K562 (cell line): Measurements from ENCODE around the gene TRAPPC12. TPM values are rescaled to one million over a fixed set of nuclear protein-coding genes. Genes with fewer than 3 reads are reported as not detected.

Experiments
- ATAC-seq: fragments of 200-7000 bp; cut with Tn5 transposase; 3 replicates; pipeline ENCODE4 v1.9.1; 2020; ENCODE audit warnings: moderate library complexity
- BruUV-seq: library from RNA; stranded (reverse); fragments of 400-500 nt; replicated peaks from 2 replicates; lab custom pipeline; 2021; lab: Mats Ljungman, UMichigan
- CTCF ChIA-PET: fragments of 300-600 bp; formaldehyde crosslinking; extraction: SDS; loops from one replicate; lab custom pipeline; 2021; ENCODE audit warnings: low intra/inter-chr PET ratio; lab: Yijun Ruan, JAX
- POLR2A ChIA-PET: fragments of 300-600, 350-650 bp; sonication (Branson Sonifier 250); formaldehyde crosslinking; extraction: SDS; loops from one replicate; lab custom pipeline; 2021; ENCODE audit warnings: antibody characterized with exemption, inconsistent platforms; lab: Yijun Ruan, JAX
- DNase-seq, 4 experiments: peaks; one replicate each; pipeline versions ENCODE4 v3.0.0 to v3.0.0-alpha.2; 2011 to 2018; ENCODE audit warnings: low spot score in 3 of 4, mixed read lengths in 3 of 4; ENCODE audit errors: extremely low read depth in 1 of 4
- FAIRE-seq: peaks from 2 replicates; lab custom pipeline; 2011; peaks lifted over from hg19 to GRCh38; lab: Jason Lieb, UNC
- H2AFZ ChIP-seq: 2 replicates; pipeline ENCODE4 v1.6.0; 2011; ENCODE audit warnings: low read depth, low read length, control low read depth, inconsistent platforms
- H3K27ac ChIP-seq: fragments of 200-600 bp; 3 replicates; pipeline ENCODE4 v1.8.0; 2011; ENCODE audit warnings: low read depth, mild to moderate bottlenecking, control low read depth, inconsistent platforms, low read length, moderate library complexity, mixed read lengths; ENCODE audit errors: extremely low read depth
- H3K27me3 ChIP-seq, 2 experiments: fragments of 300-600 bp in 1 of 2; 2 replicates in 1 of 2; 3 replicates in 1 of 2; pipeline versions ENCODE4 v1.6.0 to v1.8.0; 2011; ENCODE audit warnings: inconsistent platforms in 2 of 2, low read length in 2 of 2, mild to moderate bottlenecking in 1 of 2, mixed read lengths in 1 of 2, moderate library complexity in 1 of 2; ENCODE audit not compliant: control insufficient read depth in 2 of 2, insufficient read depth in 2 of 2
- H3K36me3 ChIP-seq: fragments of 300-600 bp; 3 replicates; pipeline ENCODE4 v1.8.0; 2011; ENCODE audit warnings: mild to moderate bottlenecking, low read length, inconsistent platforms; ENCODE audit not compliant: control insufficient read depth, insufficient read depth
- H3K4me1 ChIP-seq, 2 experiments: fragments of 200-600 bp in 1 of 2; replicated peaks in 1 of 2; 2 replicates in 1 of 2; 3 replicates in 1 of 2; pipeline versions ENCODE4 v1.5.1 to v1.8.0; 2011; ENCODE audit warnings: inconsistent platforms in 2 of 2, low read length in 2 of 2, mild to moderate bottlenecking in 1 of 2, mixed read lengths in 1 of 2, moderate library complexity in 1 of 2; ENCODE audit not compliant: control insufficient read depth in 2 of 2, insufficient read depth in 2 of 2
- H3K4me2 ChIP-seq: 2 replicates; pipeline ENCODE4 v1.6.1; 2011; ENCODE audit warnings: low read length, control low read depth, inconsistent platforms, mixed read lengths; ENCODE audit not compliant: insufficient read depth
- H3K4me3 ChIP-seq: fragments of 200-600 bp; sonication (generic), shearing (Covaris generic); 2 replicates; pipeline ENCODE4 v1.5.1; 2016; ENCODE audit warnings: control low read depth, inconsistent platforms
- H3K79me2 ChIP-seq: fragments of 200-600 bp; 3 replicates; pipeline ENCODE4 v1.8.0; 2011; ENCODE audit warnings: low read length, inconsistent platforms; ENCODE audit not compliant: control insufficient read depth, insufficient read depth
- H3K9ac ChIP-seq, 2 experiments: 2 replicates each; pipeline versions ENCODE4 v1.6.0 to v1.6.1; 2011; ENCODE audit warnings: low read depth in 2 of 2, low read length in 2 of 2, control low read depth in 1 of 2, inconsistent platforms in 1 of 2, mild to moderate bottlenecking in 1 of 2, mixed read lengths in 1 of 2; ENCODE audit not compliant: insufficient read depth in 1 of 2
- H3K9me1 ChIP-seq: one replicate; pipeline ENCODE4 v1.6.0; 2011; ENCODE audit warnings: inconsistent platforms, mild to moderate bottlenecking, low read length, moderate library complexity; ENCODE audit not compliant: control insufficient read depth, insufficient read depth
- H3K9me3 ChIP-seq: replicated peaks from 2 replicates; pipeline ENCODE4 v1.5.1; 2011; ENCODE audit warnings: low read depth, low read length, inconsistent platforms; ENCODE audit not compliant: control insufficient read depth, insufficient read depth
- H4K20me1 ChIP-seq: replicated peaks from 2 replicates; pipeline ENCODE4 v1.6.1; 2011; ENCODE audit warnings: low read length, inconsistent platforms, mixed read lengths; ENCODE audit not compliant: control insufficient read depth, insufficient read depth
- EZH2 ChIP-seq: IDR thresholded peaks from 2 replicates; pipeline ENCODE4 v1.6.1; 2012; ENCODE audit warnings: low read depth, mild to moderate bottlenecking, inconsistent platforms, low read length, borderline replicate concordance
- LCOR ChIP-seq: sonication (generic); formaldehyde crosslinking; IDR thresholded peaks from 2 replicates; pipeline ENCODE4 v1.8.0; 2022; ENCODE audit warnings: mild to moderate bottlenecking, missing genetic modification reagents
- SMAD1 ChIP-seq: fragments of 150-350 bp; IDR thresholded peaks from 2 replicates; pipeline ENCODE4 v1.6.1; 2014; ENCODE audit warnings: low read length, low read depth; ENCODE audit not compliant: partially characterized antibody
- WGBS: fragments of 100-300 bp; shearing (Covaris generic); methylation state at CpG from one replicate; pipeline ENCODE4 v1.1.6; 2016; ENCODE audit warnings: low coverage, mixed read lengths; ENCODE audit not compliant: insufficient coverage; ENCODE audit errors: missing lambda C conversion rate; 5-methylcytosine and 5-hydroxymethylcytosine counted together
- in situ Hi-C: fragments of 300-500 bp; cut with MboI; formaldehyde crosslinking; loops from 4 replicates; pipeline ENCODE4 v1.15.0; 2018; ENCODE audit warnings: inconsistent platforms, mixed read lengths
- intact Hi-C: fragments of 100-400 bp; cut with micrococcal nuclease; formaldehyde crosslinking; loops from 2 replicates; pipeline ENCODE4 v1.14.2; 2022
- polyA plus RNA-seq, 8 experiments: library from polyadenylated mRNA; depleted of rRNA in 4 of 8; stranded (reverse) in 5 of 8; unstranded in 3 of 8; fragments of >200 nt; fragmentation: Nextera tagmentation in 2 of 8; fragmentation: Illumina TruSeq in 1 of 8; extraction: Ambion mirVana in 2 of 8; extraction: Trizol in 1 of 8; gene quantifications; 2 replicates each; pipeline versions ENCODE4 v1.2.1 to v1.2.3, GENCODE V29; 2011 to 2014; ENCODE audit warnings: inconsistent platforms in 1 of 8, missing spikeins in 1 of 8
- total RNA-seq, 7 experiments: library from RNA; depleted of rRNA in 6 of 7; stranded (reverse); fragments of >200 nt in 6 of 7; fragmentation: Illumina TruSeq in 2 of 7; extraction: Trizol in 2 of 7; gene quantifications; 2 replicates each; pipeline versions ENCODE4 v1.2.1 to v1.2.3, GENCODE V29; 2011 to 2021; ENCODE audit warnings: low replicate concordance in 1 of 7
- TF ChIP-seq, protein P1 (sequence below): fragments of 450-650 bp; formaldehyde crosslinking; IDR thresholded peaks from 2 replicates; pipeline ENCODE4 v1.4.0; 2022; ENCODE audit warnings: missing genetic modification characterization
- TF ChIP-seq, protein P2 (sequence below): fragments of 250-450 bp; sonication (Bioruptor Pico); IDR thresholded peaks from 2 replicates; pipeline ENCODE4 v1.5.0; 2021; ENCODE audit warnings: mild to moderate bottlenecking, moderate library complexity

Gene TRAPPC12
- total and polyA plus RNA-seq, 9 of the 15 experiments (the other 6 are each of a cell fraction or from before 2014, with no cell fraction given), result 8.0 to 75.2 (median 39.1) TPM

DNA sequence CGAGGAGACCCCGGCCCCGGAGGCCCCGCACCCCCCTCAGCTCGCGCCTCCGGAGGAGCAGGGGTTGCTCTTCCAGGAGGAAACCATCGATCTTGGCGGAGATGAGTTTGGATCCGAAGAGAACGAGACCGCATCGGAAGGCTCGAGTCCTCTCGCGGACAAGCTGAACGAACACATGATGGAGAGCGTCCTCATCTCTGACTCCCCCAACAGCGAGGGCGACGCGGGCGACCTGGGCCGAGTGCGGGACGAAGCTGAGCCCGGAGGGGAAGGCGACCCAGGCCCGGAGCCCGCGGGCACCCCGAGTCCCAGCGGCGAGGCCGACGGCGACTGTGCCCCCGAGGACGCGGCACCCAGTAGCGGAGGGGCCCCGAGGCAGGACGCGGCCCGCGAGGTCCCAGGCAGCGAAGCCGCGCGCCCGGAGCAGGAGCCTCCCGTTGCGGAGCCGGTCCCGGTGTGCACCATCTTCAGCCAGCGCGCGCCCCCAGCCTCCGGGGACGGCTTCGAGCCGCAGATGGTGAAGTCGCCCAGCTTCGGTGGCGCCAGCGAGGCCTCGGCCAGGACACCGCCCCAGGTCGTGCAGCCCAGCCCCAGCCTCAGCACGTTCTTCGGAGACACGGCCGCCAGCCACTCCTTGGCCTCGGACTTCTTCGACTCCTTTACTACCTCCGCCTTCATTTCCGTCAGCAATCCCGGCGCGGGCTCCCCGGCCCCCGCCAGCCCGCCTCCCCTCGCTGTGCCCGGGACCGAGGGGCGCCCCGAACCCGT, 8.3 kb downstream of the TRAPPC12 start (continued):
- TF ChIP-seq, protein P1, sequence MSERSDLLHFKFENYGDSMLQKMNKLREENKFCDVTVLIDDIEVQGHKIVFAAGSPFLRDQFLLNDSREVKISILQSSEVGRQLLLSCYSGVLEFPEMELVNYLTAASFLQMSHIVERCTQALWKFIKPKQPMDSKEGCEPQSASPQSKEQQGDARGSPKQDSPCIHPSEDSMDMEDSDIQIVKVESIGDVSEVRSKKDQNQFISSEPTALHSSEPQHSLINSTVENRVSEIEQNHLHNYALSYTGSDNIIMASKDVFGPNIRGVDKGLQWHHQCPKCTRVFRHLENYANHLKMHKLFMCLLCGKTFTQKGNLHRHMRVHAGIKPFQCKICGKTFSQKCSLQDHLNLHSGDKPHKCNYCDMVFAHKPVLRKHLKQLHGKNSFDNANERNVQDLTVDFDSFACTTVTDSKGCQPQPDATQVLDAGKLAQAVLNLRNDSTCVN (CRISPR knock-in tag), result no peak
- TF ChIP-seq EZH2 (no peak), SMAD1 (no peak)
- TF ChIP-seq, protein P2, sequence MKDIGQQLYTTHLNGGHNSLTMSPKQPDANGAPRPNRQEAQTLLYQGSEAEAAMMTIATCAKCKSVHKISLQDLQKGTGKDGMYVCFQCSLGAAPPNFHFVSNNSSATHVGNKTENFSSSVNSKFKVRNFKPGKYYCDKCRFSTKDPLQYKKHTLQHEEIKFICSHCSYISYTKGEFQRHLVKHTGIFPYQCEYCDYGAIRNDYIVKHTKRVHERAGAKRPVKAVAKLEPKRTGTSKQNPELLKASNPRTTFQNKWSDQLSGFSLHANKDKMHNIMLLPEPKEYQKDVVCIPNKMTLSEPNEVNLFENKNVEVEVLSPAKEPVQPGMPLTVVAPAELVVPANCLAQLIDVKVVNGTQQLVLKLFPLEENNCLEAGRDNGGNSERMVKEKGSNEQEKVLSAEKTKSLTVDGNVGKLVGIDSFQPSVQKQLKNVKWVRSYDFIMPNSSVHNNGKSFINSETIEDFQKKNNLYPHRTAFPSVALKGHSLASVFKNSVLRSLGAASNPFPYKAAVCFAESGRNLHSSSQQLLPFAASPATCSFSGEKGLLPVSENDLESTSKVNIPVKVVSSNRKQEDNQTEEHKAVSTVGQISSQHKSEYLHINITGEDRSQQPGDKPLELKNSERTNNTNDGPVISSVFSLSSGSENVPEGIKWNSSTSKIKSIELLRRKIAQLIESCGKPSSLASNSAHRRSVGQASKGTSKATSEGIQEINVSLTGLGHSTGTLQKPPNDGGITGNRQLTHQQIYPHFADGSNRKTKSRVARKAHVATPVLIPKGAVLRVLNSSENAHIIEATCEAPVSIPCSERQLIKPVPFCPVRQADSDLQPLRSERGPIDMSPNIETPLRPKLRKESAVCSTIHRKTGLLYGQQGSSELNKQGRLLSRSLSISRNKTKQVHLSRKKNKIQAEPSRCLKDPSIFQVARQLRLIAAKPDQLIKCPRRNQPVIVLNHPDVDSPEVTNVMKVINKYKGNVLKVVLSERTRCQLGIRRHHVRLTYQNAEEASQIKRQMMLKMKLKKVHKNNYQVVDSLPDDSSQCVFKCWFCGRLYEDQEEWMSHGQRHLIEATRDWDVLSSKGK (CRISPR knock-in tag), result no peak

DNA sequence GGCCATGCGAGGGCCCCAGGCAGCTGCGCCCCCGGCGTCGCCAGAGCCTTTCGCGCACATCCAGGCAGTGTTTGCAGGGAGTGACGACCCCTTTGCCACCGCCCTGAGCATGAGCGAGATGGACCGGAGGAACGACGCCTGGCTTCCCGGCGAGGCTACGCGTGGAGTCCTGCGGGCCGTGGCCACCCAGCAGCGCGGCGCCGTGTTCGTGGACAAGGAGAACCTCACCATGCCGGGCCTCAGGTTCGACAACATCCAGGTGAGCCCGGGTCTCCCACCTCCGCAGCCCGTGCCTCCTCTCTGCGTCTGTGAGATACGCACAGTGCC, 8.9 kb downstream of the TRAPPC12 start:
- Histone ChIP-seq H3K27me3 (no peaks in the 10 kb centered on the region), H3K9ac (no peak overlapping the region), H3K79me2 (peaks cover 33% of the 10 kb centered on the region), H4K20me1 (no peaks in the 10 kb centered on the region), H3K4me3 (no peak overlapping the region), H3K4me2 (no peak overlapping the region), H2AFZ (no peak overlapping the region), H3K4me1 (peaks cover 3 to 4% of the 10 kb centered on the region in 2 experiments; a peak in 3 of 5 replicates), H3K9me1 (no peaks in the 10 kb centered on the region), H3K27ac (no peak overlapping the region), H3K36me3 (peaks cover 77% of the 10 kb centered on the region), H3K9me3 (no peaks in the 10 kb centered on the region)
- in situ Hi-C loops (no loop called here), intact Hi-C loops (no loop called here)
- no peak for FAIRE-seq
- POLR2A ChIA-PET, result no interaction called here
- no peak for DNase-seq
- TF ChIP-seq LCOR (CRISPR knock-in tag), result no peak
- CTCF ChIA-PET, result no interaction called here
- WGBS, result 97% methylated on average over 18 of the region's 31 CpGs
- BruUV-seq, result no TSS peak
- no peak for ATAC-seq
